ENCODE results near the gene TNP1.

TNP1 gene

DNA sequence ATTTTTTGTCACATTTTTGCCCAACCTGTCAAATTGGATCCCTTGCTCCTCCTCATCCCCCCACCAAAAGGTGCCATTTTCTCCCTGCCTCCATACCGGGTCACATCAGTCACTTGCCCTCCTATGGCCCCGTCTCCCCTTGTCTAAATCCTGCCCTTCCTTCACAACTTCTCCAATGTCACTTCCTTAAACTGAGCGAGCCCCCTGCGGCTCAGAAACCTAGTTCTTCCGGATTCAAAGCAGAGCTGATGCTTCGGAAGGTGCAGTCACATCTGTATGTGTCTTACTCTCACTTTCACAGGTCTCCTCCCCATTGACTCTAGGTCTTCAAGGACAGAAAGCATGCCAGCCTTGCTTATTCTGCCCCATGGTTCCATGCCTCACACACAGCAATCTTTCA is 22.1 kb downstream of the TNP1 start:
- no peak for DNase-seq

DNA sequence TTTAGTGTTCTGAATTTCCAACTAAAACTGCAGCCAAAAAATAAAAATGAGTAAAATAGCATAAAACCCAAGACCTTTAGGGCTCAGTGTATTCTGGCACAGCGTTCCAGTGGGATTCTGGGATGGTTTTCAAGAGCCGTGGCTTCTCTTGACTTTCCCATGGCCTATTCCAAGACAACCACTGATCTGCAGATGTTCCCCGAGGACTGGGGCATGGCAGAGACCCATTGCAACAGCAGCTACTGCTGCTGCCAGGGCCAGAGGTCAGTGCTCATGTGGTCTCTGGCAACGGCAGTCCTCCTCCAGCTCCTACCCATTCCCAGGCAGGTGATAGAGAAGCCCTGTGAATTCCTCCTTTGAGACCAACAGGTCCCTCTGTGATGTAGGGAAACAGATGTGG is 26.8 kb downstream of the TNP1 start:
- peak; percentile 12 for DNase-seq

DNA sequence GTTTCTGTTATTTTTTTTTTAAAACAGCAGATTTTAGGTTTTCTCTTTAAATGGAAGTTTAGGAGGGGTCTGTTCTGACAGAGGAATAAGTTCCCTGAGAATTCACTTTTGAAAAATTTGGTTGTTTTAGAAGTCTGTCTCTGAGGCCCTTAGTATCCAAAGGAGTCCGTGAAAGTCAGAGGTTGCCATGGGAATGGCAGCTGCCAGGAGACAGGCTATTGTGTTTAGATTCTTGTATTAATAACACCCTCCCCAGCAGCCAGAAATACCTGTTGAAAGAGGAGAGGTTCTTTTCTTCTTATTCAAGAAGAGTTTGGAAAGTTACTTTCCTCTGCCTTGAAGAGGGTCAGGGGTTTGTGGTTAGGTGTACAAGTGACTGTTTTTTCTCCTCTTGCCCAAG is 29.5 kb downstream of the TNP1 start:
- peak; percentile 62 for DNase-seq

DNA sequence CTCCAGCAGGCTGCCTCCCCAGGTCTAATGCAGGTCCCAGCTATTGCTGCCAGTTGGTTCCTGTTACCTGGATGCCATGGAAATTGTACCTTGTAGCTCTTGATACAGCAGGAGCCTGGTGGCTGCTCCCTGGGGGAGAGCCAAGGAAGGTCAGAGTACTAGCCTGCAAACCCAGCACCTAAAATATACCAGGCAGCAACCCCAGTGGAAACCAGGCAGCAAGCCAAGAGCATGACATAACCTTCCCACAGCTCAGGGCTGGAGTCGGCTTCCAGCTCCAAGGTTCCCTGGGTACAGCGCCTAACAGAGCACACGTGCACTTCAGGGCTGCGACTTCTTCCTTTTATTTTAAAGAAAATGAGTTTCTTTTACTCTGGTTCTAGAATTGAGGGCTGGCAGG is 30.3 kb downstream of the TNP1 start:
- DNase-seq: peak; percentile 90

DNA sequence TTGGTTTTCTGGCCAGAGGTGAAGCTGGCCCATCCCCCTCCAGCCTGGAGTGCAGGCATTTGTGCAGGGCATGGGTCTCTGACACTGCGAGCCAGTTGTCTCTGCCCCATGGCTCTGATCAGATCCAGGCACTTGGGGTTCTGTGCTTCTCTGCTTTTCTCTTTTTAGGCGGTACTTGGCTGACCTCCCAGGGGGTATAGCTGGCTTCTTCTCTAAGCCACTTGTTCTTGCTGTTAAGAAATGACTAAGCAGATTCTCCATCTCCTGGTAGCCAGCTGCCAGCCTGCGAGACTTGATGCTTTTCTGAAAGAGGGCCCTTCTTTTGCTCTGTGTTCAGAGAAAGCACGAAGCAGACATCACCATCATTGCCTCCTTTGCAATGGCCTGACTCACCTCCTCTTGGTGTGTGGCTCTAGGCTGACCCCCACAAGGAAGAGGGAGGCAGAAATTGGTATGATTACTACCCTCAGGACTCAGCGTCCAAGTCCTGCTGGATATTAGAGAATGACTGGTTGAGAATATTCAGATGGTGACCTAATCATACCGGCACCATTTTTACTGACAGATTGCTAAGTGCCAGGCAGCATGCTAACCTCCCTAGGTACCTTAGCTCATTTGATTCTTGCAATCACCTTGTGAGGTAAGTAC is 32.7 kb downstream of the TNP1 start:
- no peak for DNase-seq

DNA sequence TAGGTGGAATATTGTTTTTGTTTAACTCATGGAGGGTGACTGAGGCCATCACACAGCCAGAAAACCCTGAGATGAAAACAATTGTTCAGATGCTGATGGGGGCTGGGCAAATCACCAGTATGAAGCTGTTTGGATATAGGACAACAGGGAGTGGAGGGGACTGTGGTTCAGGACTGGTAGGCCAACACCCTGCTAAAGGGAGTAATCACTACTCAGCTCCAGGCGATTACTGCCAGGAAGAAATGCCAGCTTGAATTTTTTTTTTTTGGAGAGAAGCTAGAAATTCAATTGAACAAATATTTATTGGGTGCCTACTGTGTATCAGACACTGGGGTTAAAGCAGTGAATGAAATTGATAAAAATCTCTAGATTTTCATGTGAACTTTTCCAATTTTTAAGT is 37.4 kb downstream of the TNP1 start:
- no peak for DNase-seq

DNA sequence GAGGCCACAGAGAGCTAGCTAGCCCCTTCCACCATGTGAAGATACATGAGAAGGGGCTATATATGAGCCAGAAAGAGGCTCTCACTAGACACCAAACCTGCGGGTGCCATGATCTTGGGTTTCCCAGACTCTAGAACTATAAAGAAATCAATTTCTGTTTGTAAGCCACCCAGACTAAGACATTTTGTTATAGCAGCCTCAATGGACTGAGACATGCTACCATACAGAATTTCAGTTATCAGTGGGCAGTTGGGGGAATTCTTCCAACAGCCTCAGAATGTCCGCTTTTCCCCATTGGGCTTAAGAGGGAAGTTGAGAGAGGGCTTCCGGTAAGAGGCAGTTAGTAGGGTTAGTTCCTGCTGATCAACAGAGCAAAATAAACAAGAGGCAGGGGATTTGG is 39.2 kb downstream of the TNP1 start:
- no peak for DNase-seq

DNA sequence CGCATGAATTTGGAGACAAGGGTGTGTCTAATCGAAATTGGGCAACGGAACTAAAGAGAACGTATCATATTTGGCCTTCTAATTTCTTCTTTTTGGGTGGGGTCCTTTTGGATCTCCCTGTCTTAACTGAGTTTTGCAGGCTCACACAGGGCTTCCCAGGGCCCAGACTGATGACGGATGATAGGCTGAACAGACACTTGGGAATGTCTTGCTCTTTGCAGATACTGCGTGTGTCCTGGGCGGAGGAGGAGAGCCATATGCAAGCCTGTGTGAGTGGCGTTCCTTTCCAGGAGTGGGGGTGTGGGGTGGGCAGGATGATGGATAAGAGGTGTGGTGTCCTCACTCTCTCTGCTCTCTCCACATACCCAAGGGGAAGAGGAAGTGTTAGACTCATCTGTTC is 40.1 kb downstream of the TNP1 start:
- no peak for DNase-seq

DNA sequence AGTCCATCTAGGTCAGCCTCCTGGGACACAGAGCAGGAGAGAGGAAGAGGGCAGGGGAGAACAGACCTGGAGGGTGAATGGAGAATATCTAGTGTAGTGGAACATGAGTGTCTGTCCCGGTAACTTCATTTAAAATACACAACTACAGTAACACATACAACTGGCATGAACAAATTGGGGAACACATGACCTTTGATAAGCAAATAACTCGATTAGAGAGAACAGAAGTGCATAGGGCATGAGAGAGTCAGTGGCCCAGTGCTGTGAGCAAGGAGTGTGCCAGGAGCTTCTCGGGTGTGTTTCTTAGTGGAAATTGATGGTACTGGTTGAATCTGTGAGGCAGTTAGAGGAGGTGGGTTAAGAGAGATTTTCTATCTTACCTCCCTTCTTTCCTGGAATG is 40.8 kb downstream of the TNP1 start:
- DNase-seq: no peak

DNA sequence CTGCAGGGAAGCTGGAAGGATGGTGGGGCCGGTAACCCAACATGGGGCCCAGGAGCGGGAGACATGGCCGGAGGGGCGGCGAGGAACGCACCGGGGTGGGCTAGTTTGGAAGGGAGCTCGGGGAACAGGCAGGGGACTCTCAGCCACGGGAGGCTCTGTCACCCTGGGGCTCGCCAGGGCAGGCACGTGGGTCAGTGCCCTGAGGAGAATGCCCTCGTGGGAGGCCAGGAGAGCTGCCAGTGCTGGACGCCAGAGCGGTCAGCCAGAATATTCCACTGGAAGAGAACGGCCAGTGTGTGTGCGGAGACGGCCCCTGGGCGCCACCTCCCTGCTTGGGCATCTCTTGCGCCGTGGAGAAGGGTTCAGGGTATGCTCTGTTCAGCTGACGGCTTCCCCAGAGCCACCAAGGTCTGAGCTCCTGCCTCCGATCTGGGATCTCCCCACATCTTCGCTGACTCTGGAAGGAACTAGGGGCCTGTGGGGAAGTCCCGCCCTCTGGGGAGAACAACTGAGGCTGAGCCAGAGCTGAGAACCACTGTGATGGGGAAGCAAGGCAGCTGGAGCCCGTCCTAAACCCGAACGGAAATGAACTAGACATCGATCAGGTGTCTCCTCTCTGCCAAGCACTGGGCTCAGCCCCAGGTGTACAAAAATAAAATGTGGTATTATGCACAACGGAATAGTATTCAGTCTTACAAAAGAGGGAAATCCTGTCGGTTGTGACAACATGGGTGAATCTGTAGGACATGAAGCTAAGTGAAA is 49.3 kb downstream of the TNP1 start:
- DNase-seq: no peak

Data from NCI-H69 (cell line).